Gastroesophageal sphincter (tissue), 3 donors: ENCODE measurements around the gene NPIPA1.

Experiments used
- CTCF ChIP-seq, 4 experiments: fragments of 200-600 bp in 2 of 4; fragments of 450-650 bp in 2 of 4; sonication (generic) in 1 of 4; IDR thresholded peaks; one replicate each; pipeline ENCODE4 v1.5.1; 2017 to 2019; ENCODE audit warnings: antibody characterized with exemption in 4 of 4, mild to moderate bottlenecking in 2 of 4, moderate library complexity in 2 of 4
- EP300 ChIP-seq: sonication (generic); formaldehyde crosslinking; IDR thresholded peaks from one replicate; pipeline ENCODE4 v1.6.1; 2017; ENCODE audit warnings: antibody characterized with exemption, mild to moderate bottlenecking
- POLR2A ChIP-seq, 2 donors: fragments of 450-650 bp; IDR thresholded peaks; one replicate each; pipeline ENCODE4 v1.6.1; 2017; ENCODE audit warnings: antibody characterized with exemption in 2 of 2, mild to moderate bottlenecking in 2 of 2, moderate library complexity in 1 of 2
- POLR2AphosphoS5 ChIP-seq: sonication (generic); formaldehyde crosslinking; IDR thresholded peaks from one replicate; pipeline ENCODE4 v1.6.1; 2017; ENCODE audit warnings: antibody characterized with exemption

GRCh38 chr16:14955546-14956231, 18.4 kb downstream of the NPIPA1 start:
- TF ChIP-seq CTCF (IDR thresholded peaks at IDR 0.05): no peak
- TF ChIP-seq POLR2A (IDR thresholded peaks at IDR 0.05): no peak
- TF ChIP-seq POLR2AphosphoS5: no peak
- TF ChIP-seq EP300: no peak
